K562 (cell line): ENCODE measurements around the gene SRRM5. TPM values are rescaled to one million over a fixed set of nuclear protein-coding genes. Genes with fewer than 3 reads are reported as not detected.

Experiments used
- CBFA2T2 ChIP-seq: fragments of 450-650 bp; conservative IDR thresholded peaks from 2 replicates; pipeline ENCODE4 v1.6.1; 2017; ENCODE audit warnings: mild to moderate bottlenecking
- DACH1 ChIP-seq: fragments of 450-650 bp; IDR thresholded peaks from 2 replicates; pipeline ENCODE4 v1.6.1; 2018; ENCODE audit not compliant: partially characterized antibody
- EZH2 ChIP-seq: IDR thresholded peaks from 2 replicates; pipeline ENCODE4 v1.6.1; 2012; ENCODE audit warnings: low read depth, mild to moderate bottlenecking, inconsistent platforms, low read length, borderline replicate concordance
- FIP1L1 ChIP-seq: fragments of 200-400 bp; formaldehyde crosslinking; IDR thresholded peaks from 2 replicates; pipeline ENCODE4 v1.6.1; 2018; ENCODE audit warnings: mild to moderate bottlenecking, low read depth, low read length; ENCODE audit not compliant: poor library complexity, severe bottlenecking
- MEF2D ChIP-seq: conservative IDR thresholded peaks from 2 replicates; pipeline ENCODE4 v1.6.1; 2016; ENCODE audit warnings: low read depth, missing genetic modification characterization, missing compliant biosample characterization
- MIER1 ChIP-seq: fragments of 450-650 bp; IDR thresholded peaks from 2 replicates; pipeline ENCODE4 v1.6.1; 2016; ENCODE audit warnings: antibody characterized with exemption, mild to moderate bottlenecking, low read depth
- PHF8 ChIP-seq: fragments of 200-600 bp; sonication (generic); IDR thresholded peaks from 2 replicates; pipeline ENCODE4 v1.6.1; 2012; ENCODE audit warnings: mixed run types, mild to moderate bottlenecking, inconsistent platforms, low read length, moderate library complexity, borderline replicate concordance
- PML ChIP-seq: IDR thresholded peaks from 2 replicates; pipeline ENCODE4 v1.6.1; 2012; ENCODE audit warnings: low read length, inconsistent platforms
- RCOR1 ChIP-seq, 2 experiments: IDR thresholded peaks; 2 replicates each; pipeline ENCODE4 v1.6.1; 2012; ENCODE audit warnings: low read depth in 2 of 2, low read length in 2 of 2, borderline replicate concordance in 1 of 2, improper control_type of control experiment in 1 of 2
- WHSC1 ChIP-seq: IDR thresholded peaks from one replicate; pipeline ENCODE4 v1.6.1; 2012; ENCODE audit warnings: low read length, control low read depth, inconsistent platforms
- ZBTB7A ChIP-seq: IDR thresholded peaks from 2 replicates; pipeline ENCODE4 v1.6.1; 2011; ENCODE audit warnings: low read depth, mild to moderate bottlenecking, low read length, moderate library complexity, borderline replicate concordance; ENCODE audit not compliant: control insufficient read depth
- ZNF717 ChIP-seq: fragments of 250-450 bp; sonication (Bioruptor Pico); IDR thresholded peaks from 2 replicates; pipeline ENCODE4 v1.5.0; 2021
- polyA plus RNA-seq, 8 experiments: library from polyadenylated mRNA; depleted of rRNA in 4 of 8; stranded (reverse) in 5 of 8; unstranded in 3 of 8; fragments of >200 nt; fragmentation: Nextera tagmentation in 2 of 8; fragmentation: Illumina TruSeq in 1 of 8; extraction: Ambion mirVana in 2 of 8; extraction: Trizol in 1 of 8; gene quantifications; 2 replicates each; pipeline versions ENCODE4 v1.2.1 to v1.2.3, GENCODE V29; 2011 to 2014; ENCODE audit warnings: inconsistent platforms in 1 of 8, missing spikeins in 1 of 8
- total RNA-seq, 7 experiments: library from RNA; depleted of rRNA in 6 of 7; stranded (reverse); fragments of >200 nt in 6 of 7; fragmentation: Illumina TruSeq in 2 of 7; extraction: Trizol in 2 of 7; gene quantifications; 2 replicates each; pipeline versions ENCODE4 v1.2.1 to v1.2.3, GENCODE V29; 2011 to 2021; ENCODE audit warnings: low replicate concordance in 1 of 7
- TF ChIP-seq, protein P1 (sequence below), 2 experiments: IDR thresholded peaks; 2 replicates each; pipeline ENCODE4 v1.6.1; 2012; ENCODE audit warnings: improper control_type of control experiment in 2 of 2, low read depth in 2 of 2, low read length in 2 of 2, borderline replicate concordance in 1 of 2
- TF ChIP-seq, protein P2 (sequence below): sonication (generic); formaldehyde crosslinking; IDR thresholded peaks from 2 replicates; pipeline ENCODE4 v1.8.1; 2022; ENCODE audit warnings: missing genetic modification reagents
- TF ChIP-seq, protein P3 (sequence below): fragments of 450-650 bp; conservative IDR thresholded peaks from 2 replicates; pipeline ENCODE4 v1.6.1; 2016; ENCODE audit warnings: missing genetic modification characterization, low read depth, mild to moderate bottlenecking, missing compliant biosample characterization, moderate library complexity
- TF ChIP-seq, protein P4 (sequence below): fragments of 450-650 bp; formaldehyde crosslinking; IDR thresholded peaks from 2 replicates; pipeline ENCODE4 v1.4.0; 2020; ENCODE audit warnings: mild to moderate bottlenecking, moderate library complexity
- TF ChIP-seq, protein P5 (sequence below): fragments of 250-450 bp; sonication (Bioruptor Pico); IDR thresholded peaks from 2 replicates; pipeline ENCODE4 v1.8.0; 2022; ENCODE audit warnings: moderate library complexity, mild to moderate bottlenecking, inconsistent platforms
- TF ChIP-seq, protein P6 (sequence below): fragments of 450-650 bp; formaldehyde crosslinking; IDR thresholded peaks from 2 replicates; pipeline ENCODE4 v1.4.0; 2020; ENCODE audit warnings: mild to moderate bottlenecking

SRRM5 gene
- total and polyA plus RNA-seq, 9 of the 15 experiments (the other 6 are each of a cell fraction or from before 2014, with no cell fraction given), result 0.09 to 0.45 (median 0.18) TPM; not detected in 2

DNA sequence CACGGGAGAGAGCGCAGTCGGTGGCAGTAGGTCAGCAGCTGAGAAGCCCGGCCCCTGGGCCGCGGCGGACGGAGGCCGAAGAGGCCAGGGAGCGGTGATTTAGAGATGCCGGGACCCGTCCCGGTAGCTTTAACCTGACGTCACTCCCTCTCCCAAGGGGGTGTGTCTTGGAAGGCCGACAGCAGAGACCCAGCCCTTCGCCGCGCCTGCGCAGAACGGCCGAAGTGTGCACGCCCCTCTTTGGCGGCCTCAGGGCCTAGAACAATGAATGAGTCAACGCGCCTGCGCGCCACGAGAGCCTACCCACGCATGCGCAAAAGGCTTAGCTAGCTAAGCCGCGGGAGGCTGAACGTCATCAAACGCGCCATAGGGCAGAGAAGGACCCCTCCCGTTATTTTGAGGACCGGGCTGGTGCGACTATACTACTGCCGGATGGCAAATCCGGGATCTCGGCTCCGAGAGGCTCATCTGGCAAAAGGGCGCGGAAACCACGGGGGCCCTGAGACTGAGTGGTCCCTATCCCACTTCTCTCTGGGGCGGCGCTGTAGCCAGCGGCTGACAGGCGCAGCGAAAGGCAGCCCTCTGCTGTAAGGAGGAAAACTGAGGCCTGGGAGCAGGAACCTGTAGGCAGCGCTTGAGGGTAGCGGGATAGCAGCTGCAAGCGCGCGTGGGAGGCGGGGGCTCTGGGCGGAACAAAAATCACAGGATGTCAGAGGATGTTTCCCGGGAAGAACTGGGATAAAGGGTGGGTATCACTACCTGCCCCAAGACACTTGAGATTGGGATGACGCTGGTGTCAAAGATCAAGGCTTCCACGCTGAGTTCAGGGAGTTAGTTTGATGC is 15.7 kb upstream of the SRRM5 start, which contains the start of the genes IRGQ and ZNF576 (continued):
- TF ChIP-seq, protein P1, sequence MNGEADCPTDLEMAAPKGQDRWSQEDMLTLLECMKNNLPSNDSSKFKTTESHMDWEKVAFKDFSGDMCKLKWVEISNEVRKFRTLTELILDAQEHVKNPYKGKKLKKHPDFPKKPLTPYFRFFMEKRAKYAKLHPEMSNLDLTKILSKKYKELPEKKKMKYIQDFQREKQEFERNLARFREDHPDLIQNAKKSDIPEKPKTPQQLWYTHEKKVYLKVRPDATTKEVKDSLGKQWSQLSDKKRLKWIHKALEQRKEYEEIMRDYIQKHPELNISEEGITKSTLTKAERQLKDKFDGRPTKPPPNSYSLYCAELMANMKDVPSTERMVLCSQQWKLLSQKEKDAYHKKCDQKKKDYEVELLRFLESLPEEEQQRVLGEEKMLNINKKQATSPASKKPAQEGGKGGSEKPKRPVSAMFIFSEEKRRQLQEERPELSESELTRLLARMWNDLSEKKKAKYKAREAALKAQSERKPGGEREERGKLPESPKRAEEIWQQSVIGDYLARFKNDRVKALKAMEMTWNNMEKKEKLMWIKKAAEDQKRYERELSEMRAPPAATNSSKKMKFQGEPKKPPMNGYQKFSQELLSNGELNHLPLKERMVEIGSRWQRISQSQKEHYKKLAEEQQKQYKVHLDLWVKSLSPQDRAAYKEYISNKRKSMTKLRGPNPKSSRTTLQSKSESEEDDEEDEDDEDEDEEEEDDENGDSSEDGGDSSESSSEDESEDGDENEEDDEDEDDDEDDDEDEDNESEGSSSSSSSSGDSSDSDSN (IDR thresholded peaks at IDR 0.05; ENCODE audit: borderline replicate concordance in 1 of 2, low read depth in 2 of 2, low read length in 2 of 2), result 0 out of 4 replicates have a peak, but pooled peaks of 1 of the 2 experiments have one; percentile 41
- TF ChIP-seq, protein P2, sequence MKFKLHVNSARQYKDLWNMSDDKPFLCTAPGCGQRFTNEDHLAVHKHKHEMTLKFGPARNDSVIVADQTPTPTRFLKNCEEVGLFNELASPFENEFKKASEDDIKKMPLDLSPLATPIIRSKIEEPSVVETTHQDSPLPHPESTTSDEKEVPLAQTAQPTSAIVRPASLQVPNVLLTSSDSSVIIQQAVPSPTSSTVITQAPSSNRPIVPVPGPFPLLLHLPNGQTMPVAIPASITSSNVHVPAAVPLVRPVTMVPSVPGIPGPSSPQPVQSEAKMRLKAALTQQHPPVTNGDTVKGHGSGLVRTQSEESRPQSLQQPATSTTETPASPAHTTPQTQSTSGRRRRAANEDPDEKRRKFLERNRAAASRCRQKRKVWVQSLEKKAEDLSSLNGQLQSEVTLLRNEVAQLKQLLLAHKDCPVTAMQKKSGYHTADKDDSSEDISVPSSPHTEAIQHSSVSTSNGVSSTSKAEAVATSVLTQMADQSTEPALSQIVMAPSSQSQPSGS, result no peak
- TF ChIP-seq MEF2D (tag) (peak; percentile 69), EZH2 (no peak), ZBTB7A (peak; percentile 35; the same call in 1 of the 2 replicates), PML (0 out of 2 replicates have a peak, but pooled peaks have one; percentile 23), CBFA2T2 (no peak), RCOR1 (IDR thresholded peaks at IDR 0.05; ENCODE audit: borderline replicate concordance in 1 of 2, low read depth in 2 of 2, low read length in 2 of 2) (peak; percentile 73 to 94), PHF8 (peak; percentile 57; the same call in 1 of the 2 replicates), FIP1L1 (no peak), MIER1 (no peak), ZNF717 (CRISPR knock-in tag) (no peak), WHSC1 (no peak), DACH1 (peak; percentile 97)
- TF ChIP-seq, protein P3, sequence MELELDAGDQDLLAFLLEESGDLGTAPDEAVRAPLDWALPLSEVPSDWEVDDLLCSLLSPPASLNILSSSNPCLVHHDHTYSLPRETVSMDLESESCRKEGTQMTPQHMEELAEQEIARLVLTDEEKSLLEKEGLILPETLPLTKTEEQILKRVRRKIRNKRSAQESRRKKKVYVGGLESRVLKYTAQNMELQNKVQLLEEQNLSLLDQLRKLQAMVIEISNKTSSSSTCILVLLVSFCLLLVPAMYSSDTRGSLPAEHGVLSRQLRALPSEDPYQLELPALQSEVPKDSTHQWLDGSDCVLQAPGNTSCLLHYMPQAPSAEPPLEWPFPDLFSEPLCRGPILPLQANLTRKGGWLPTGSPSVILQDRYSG, result no peak
- TF ChIP-seq, protein P4, sequence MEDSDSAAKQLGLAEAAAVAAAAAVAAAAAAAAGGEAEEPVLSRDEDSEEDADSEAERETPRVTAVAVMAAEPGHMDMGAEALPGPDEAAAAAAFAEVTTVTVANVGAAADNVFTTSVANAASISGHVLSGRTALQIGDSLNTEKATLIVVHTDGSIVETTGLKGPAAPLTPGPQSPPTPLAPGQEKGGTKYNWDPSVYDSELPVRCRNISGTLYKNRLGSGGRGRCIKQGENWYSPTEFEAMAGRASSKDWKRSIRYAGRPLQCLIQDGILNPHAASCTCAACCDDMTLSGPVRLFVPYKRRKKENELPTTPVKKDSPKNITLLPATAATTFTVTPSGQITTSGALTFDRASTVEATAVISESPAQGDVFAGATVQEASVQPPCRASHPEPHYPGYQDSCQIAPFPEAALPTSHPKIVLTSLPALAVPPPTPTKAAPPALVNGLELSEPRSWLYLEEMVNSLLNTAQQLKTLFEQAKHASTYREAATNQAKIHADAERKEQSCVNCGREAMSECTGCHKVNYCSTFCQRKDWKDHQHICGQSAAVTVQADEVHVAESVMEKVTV, result 0 out of 2 replicates have a peak, but pooled peaks have one; percentile 27
- TF ChIP-seq, protein P5, sequence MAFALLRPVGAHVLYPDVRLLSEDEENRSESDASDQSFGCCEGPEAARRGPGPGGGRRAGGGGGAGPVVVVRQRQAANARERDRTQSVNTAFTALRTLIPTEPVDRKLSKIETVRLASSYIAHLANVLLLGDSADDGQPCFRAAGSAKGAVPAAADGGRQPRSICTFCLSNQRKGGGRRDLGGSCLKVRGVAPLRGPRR (CRISPR knock-in tag), result no peak
- TF ChIP-seq, protein P6, sequence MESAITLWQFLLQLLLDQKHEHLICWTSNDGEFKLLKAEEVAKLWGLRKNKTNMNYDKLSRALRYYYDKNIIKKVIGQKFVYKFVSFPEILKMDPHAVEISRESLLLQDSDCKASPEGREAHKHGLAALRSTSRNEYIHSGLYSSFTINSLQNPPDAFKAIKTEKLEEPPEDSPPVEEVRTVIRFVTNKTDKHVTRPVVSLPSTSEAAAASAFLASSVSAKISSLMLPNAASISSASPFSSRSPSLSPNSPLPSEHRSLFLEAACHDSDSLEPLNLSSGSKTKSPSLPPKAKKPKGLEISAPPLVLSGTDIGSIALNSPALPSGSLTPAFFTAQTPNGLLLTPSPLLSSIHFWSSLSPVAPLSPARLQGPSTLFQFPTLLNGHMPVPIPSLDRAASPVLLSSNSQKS (CRISPR knock-in tag), result no peak
